ENCODE measurements around the gene BAZ2B. TPM values are rescaled to one million over a fixed set of nuclear protein-coding genes. Genes with fewer than 3 reads are reported as not detected.
A peak's percentile ranks its signal among the peaks of the same experiment; 100 is the strongest.

The BAZ2B gene
- total RNA-seq, 1 experiment from 2014 or later = 43.3 TPM

- peaks cover 22% of the 10 kb centered on the region for H3K4me1 Mint-ChIP-seq (ENCODE audit: low read depth, unreplicated experiment)
- H3K4me3 Mint-ChIP-seq (ENCODE audit: low read depth, unreplicated experiment) = no peak overlapping the region
- peaks cover 30% of the 10 kb centered on the region for H3K36me3 Mint-ChIP-seq (ENCODE audit: insufficient read depth, unreplicated experiment)
- no peak for DNase-seq
- H3K27me3 Mint-ChIP-seq (ENCODE audit: unreplicated experiment) = no peaks in the 10 kb centered on the region
- intact Hi-C loops (cut with micrococcal nuclease; ENCODE audit: unreplicated experiment) = no loop called here
- H3K9me3 Mint-ChIP-seq (ENCODE audit: low read depth, unreplicated experiment) = no peaks in the 10 kb centered on the region
- H3K27ac Mint-ChIP-seq (ENCODE audit: unreplicated experiment) = peak overlapping the region; percentile 38
- BruUV-seq (replicated peaks) = no TSS peak
- CTCF ChIA-PET = no interaction called here
- no peak for TF ChIP-seq CTCF (IDR thresholded peaks at IDR 0.05; ENCODE audit: unreplicated experiment)
These were observed 4.0 kb downstream of the BAZ2B start for GRCh38 chr2:159612255-159612901.

- BruUV-seq (replicated peaks) = no TSS peak
- intact Hi-C loops (cut with micrococcal nuclease; ENCODE audit: unreplicated experiment) = no loop called here
- CTCF ChIA-PET = interaction anchor here (1.1 kb wide), 1 partner anchor 52 kb away, joined by 4 read pairs; no protein-coding TSS in a partner anchor
These were observed 6.4 kb downstream of the BAZ2B start for GRCh38 chr2:159609811-159610549.

GRCh38 chr2:159608723-159609308, 7.5 kb downstream of the BAZ2B start:
- Mint-ChIP-seq H3K27ac (ENCODE audit: unreplicated experiment) (no peak overlapping the region), H3K9me3 (ENCODE audit: low read depth, unreplicated experiment) (no peaks in the 10 kb centered on the region), H3K4me3 (ENCODE audit: low read depth, unreplicated experiment) (no peak overlapping the region), H3K36me3 (ENCODE audit: insufficient read depth, unreplicated experiment) (peaks cover 3% of the 10 kb centered on the region), H3K27me3 (ENCODE audit: unreplicated experiment) (no peaks in the 10 kb centered on the region), H3K4me1 (ENCODE audit: low read depth, unreplicated experiment) (peaks cover 26% of the 10 kb centered on the region)
- BruUV-seq (replicated peaks) = no TSS peak
- CTCF ChIA-PET = interaction anchor here (0.6 kb wide), 1 partner anchor 33 kb away, joined by 3 read pairs; no protein-coding TSS in a partner anchor
- intact Hi-C loops (cut with micrococcal nuclease; ENCODE audit: unreplicated experiment) = no loop called here
- DNase-seq = no peak
- TF ChIP-seq CTCF (IDR thresholded peaks at IDR 0.05; ENCODE audit: unreplicated experiment) = no peak

More at GRCh38 chr2:159609811-159610549, 6.4 kb downstream of the BAZ2B start:
- H3K27me3 Mint-ChIP-seq (ENCODE audit: unreplicated experiment) = no peaks in the 10 kb centered on the region
- no peak for TF ChIP-seq CTCF (IDR thresholded peaks at IDR 0.05; ENCODE audit: unreplicated experiment)
- no peak for DNase-seq
- H3K4me3 Mint-ChIP-seq (ENCODE audit: low read depth, unreplicated experiment) = no peak overlapping the region
- H3K9me3 Mint-ChIP-seq (ENCODE audit: low read depth, unreplicated experiment) = no peaks in the 10 kb centered on the region
- no peak overlapping the region for H3K27ac Mint-ChIP-seq (ENCODE audit: unreplicated experiment)
- H3K36me3 Mint-ChIP-seq (ENCODE audit: insufficient read depth, unreplicated experiment) = peaks cover 14% of the 10 kb centered on the region
- H3K4me1 Mint-ChIP-seq (ENCODE audit: low read depth, unreplicated experiment) = peaks cover 28% of the 10 kb centered on the region

DNA sequence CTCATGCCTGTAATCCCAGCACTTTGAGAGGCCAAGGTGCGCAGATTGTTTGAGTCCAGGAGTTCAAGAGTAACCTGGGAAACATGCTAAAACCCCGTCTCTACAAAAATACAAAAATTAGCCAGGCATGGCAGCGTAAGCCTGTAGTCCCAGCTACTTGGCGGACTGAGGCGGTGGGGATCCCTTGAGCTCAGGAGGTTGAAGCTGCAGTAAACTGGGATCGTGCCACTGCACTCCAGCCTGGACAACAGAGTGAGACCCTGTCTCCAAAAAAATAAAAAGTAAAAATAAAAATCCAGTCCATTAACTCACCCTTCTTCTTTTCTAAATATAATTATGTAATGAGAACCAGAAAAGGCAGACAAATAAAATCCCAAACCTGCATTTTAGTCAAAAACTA, 8.2 kb downstream of the BAZ2B start:
- H3K27me3 Mint-ChIP-seq (ENCODE audit: unreplicated experiment) = no peaks in the 10 kb centered on the region
- CTCF ChIA-PET = no interaction called here
- H3K4me3 Mint-ChIP-seq (ENCODE audit: low read depth, unreplicated experiment) = no peak overlapping the region
- no peaks in the 10 kb centered on the region for H3K9me3 Mint-ChIP-seq (ENCODE audit: low read depth, unreplicated experiment)
- no peak overlapping the region for H3K27ac Mint-ChIP-seq (ENCODE audit: unreplicated experiment)
- H3K4me1 Mint-ChIP-seq (ENCODE audit: low read depth, unreplicated experiment) = peaks cover 22% of the 10 kb centered on the region
- no peak for TF ChIP-seq CTCF (IDR thresholded peaks at IDR 0.05; ENCODE audit: unreplicated experiment)
- BruUV-seq (replicated peaks) = no TSS peak
- H3K36me3 Mint-ChIP-seq (ENCODE audit: insufficient read depth, unreplicated experiment) = no peaks in the 10 kb centered on the region
- no peak for DNase-seq
- intact Hi-C loops (cut with micrococcal nuclease; ENCODE audit: unreplicated experiment) = no loop called here

Data from Calu3 (cell line).